Activated CD4-positive, alpha-beta T cell treated with anti-CD3 and anti-CD28 coated beads, Interleukin-2, amount 50 U/mL, for 48 hours (primary cell): ENCODE data around the gene ATP13A2.
A peak's percentile ranks its signal among the peaks of the same experiment; 100 is the strongest.

Source experiments
- DNase-seq, 2 experiments: peaks; one replicate each; pipeline ENCODE4 v3.0.0-alpha.2; 2020

The ATP13A2 gene

DNA sequence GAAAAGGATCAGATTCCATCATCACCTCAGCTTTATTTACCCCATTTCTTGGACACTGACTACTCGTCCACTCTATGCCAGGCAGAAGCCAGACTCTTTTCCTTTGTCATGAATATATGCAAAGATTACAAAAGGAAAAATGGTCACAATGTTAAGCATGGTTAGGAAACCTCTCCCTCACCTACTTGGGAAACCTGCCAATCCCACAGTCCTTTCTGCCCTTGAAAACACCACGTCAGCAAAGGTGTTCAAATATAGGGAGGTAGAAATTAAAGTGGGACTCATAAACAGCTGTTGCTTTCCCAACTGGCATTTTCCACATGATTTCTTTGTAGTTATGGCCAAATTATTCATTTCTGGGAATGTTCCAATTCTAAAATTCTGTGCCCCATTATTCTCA lies 16.2 kb upstream of the ATP13A2 start:
- DNase-seq: no peak

DNA sequence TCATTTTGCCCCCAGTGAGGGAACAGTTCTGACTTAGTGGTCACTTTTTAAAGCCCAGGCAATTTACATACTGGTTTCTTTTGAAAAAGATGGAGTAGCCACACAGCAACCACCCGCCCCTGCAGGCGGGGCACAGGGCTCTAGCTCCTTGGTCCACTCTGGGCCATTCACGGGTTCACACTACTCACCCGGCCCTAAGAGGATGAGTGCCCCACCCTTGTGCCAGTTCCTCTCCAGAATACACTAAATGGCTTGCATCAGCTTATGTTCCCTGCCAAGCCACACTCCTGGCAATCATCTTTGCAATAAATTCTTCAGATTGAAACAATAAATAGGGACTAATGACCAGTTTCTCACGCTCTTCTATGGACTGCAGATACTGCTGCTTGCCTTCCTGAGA lies 15.7 kb upstream of the ATP13A2 start:
- no peak for DNase-seq

DNA sequence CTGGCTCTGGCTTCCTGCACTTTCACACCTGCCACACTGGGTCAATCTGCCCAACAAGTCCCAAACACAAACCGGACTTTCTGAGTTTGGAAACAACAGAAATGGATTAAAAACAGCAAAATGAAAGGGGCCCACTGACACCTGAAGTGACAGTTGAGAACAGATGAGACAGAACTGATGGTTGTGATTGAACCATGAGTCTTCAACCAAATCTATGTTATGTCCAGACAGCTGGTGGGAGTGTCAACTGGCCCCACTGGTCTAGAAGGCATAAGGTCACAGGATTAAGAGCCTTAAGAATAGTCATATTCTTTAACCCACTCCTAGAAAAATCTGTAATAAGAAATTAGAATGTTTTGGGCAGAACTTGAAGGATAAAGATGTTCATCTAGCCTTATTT lies 13.0 kb upstream of the ATP13A2 start:
- DNase-seq: no peak

DNA sequence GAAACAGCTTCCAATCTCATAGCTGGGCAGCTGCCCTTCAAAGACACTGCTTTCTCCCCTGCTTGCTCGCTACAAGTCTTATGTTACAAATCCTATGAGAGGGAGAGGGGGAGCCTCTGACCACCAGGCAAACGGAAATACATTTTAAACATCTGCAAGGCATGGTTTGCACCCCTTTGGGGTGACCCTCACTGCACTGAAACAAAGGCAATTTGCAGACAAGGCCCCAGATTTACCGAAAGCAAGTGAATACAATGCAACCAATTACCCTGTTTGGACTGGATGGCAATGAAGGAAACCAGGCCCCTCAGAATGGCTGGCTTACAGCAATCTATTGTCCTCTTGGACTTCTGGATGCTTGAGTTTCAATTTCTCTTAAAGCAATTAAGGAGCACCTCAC lies 11.8 kb upstream of the ATP13A2 start:
- no peak for DNase-seq

DNA sequence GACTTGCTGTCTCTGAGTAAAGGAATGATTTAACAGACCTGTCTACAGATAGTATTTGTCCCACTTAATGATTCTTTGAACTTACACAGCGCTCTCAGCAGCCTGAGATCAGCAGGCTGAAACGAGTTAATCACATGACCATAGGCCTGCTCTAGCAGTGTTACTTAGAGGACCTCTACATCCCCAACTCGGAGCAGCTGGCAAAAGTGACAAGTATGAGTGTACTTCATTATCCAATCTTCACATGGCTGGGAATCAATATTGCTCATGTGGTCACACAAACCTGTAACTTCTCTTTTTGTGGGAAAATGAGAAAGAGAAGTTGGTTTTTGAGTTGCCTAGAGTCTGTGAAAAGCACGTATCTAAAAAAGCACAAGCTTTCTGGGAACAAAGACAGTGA lies 11.4 kb upstream of the ATP13A2 start:
- no peak for DNase-seq

DNA sequence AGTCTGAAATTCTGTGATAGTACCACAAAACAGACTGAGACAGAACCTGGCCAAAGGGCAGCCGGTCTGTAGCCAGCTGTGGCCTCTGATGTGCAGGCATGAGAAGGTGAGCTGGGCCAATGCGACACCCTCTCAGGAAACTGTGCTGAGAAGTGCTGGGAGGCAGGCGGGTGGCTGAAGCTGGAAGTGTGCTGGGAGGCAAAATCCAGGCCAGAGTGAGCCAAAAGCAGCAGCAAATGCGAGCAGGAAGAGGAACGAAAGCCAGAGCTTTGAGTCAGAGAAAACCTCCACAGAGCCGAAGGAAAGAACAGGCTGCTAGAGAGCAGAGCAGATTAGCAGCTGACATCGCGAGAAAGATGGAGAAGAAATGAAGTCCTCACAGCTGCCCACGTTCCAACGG lies 10.2 kb upstream of the ATP13A2 start:
- no peak for DNase-seq

DNA sequence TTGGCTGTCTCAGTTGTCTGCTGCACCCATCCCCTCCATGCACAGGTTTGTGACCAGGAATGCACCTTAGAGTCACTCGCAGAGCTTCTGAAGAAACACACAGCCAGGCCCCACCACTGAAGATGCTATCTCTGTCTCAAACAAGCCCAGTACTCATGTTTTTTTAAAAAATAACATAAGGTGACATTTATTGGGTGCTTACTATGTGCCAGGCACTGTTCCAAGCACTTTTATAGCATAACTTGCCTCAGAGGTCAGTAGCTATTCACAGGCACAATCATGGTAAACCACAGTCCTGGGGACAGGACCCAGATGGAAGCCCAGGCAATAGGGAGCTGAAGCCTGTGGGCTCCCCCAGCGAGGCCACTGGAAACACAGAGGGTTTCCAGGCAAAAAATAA lies 8.8 kb upstream of the ATP13A2 start:
- DNase-seq: no peak

GRCh38 chr1:17018849-17019248 lies 7.1 kb upstream of the ATP13A2 start:
- DNase-seq: no peak

DNA sequence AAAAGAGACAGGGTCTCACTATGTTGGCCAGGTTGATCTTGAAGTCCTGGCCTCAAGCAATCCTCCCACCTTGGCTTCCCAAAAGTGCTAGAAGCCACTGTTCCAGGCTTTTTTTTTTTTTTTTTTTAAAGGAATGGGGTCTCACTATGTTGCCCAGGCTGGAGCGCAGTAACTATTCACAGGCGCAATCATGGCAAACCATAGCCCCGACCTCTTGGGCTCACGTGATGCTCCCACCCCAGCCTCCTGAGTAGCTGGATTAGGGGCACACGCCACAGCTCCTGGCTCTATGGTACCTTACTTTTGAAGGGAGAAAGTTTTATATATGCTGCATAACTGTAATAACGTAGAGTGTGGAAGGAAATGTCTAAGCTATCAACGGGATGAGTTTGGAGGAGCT lies 5.7 kb upstream of the ATP13A2 start:
- DNase-seq: no peak

DNA sequence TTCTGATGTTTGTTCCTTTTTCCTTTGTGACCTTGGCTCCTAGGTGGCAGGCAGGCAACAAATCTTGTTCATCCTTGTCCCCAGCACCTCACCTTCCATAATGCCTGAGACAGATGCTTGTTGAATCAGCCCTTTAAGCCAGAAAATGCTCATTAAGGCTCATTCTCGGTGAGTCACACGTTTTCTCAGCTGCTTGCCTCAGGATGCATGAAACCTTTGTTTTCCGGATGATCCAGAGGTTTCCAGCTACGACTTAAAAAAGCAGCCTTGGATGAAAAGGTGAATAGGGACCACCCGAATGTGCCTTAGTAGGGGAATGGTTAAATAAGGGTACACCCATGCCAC lies 4.6 kb upstream of the ATP13A2 start:
- DNase-seq: no peak

DNA sequence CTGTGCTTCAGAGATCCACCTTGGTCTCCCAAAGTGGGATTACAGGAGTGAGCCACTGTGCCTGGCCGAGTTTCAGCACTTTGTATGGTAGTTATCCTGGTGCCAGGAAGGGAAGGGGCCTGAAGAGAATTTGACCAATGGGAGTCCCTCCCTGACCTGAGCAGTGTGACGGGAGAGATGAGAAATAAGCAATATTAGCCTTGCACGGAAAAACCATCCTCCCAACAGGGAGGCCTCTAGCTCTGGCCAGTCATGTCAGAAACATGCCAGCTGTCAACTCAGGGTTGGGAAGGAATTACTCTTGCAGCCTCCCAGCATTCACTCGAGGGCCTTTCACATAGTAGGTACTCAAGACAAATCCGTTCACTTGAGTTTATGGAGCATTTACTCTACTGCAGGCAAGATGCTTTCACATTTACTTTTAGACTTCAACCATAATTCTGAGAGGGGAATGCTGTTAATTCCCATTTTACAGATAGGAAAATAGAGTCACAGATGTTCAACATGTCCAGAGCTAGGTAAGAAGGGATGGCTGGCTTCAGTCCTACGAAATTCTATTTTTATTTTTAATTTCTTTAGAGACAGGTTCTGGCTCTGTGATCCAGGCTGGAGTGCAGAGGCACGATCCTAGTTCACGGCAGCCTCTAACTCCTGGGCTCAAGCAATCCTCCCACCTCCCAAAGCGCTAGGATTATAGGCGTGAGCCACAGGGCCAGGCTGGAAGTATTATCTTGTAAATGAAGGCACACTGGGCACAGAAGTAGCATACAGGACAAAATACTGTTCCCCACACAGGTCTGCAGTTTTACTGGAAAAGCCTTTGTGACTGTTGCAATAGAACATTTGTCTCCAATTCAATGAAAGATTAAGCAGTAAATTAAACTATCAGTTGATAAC lies 3.2 kb upstream of the ATP13A2 start:
- DNase-seq: no peak

DNA sequence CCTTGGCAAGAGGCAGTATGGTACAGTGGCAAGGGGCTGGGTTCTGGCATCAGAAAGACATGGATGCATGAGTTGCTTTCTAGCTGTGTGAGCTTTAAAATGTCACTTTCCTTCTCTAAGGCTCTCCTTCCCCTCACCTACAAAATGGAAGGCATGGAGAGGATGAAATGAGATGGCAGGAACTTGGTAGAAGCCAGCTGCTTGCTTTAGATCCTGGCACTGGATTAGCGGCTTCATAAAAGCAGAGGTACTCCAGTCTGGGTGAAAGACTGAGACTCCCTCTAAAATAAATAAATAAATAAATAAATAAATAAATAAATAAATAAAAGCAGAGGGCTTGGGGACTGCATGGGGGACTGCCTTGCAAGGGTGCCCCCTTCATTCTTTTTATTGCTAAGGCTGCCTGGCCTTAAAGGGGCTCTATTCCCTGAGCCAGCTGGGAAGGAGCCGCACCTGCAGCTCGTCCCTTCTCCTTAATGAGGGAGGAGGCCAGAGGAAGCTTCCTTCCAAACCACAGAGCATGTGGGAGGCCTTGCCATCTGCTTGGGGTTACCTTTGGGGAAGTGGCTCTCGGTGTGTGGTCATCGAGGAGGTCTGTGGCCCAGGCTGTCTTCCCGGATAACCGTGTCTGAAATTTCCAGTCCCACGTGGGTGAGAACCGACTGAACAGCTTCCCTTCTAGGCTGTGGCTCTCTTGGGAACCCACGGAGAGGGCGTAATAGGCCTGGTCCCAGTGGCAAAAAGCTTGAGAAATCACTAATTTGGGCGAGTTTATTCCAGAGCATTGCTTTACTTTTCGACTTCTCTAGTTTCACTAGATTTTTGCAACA lies 2.0 kb upstream of the ATP13A2 start:
- DNase-seq: no peak

- no peak for DNase-seq
Measured at GRCh38 chr1:17012775-17013490, 1.2 kb upstream of the ATP13A2 start.

DNA sequence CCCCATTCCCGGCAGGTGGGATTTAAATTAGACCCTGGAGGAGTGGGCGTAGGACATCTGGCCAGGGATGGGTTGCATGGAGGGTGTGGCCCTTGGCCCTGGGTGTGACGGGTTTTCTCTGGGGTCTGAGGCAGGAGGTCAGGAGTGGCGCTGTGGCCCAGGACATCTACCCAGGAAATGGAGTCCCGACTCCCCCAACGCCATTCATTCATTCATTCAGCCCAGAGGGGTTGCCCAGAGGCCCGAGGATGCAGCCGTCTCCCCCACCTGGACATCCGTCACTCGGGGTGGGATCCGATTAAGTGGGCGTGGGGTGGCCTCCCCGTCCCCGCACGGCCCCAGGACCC lies 663 bp downstream of the ATP13A2 start:
- peak in 1 of 2 experiments; percentile 5 for DNase-seq

DNA sequence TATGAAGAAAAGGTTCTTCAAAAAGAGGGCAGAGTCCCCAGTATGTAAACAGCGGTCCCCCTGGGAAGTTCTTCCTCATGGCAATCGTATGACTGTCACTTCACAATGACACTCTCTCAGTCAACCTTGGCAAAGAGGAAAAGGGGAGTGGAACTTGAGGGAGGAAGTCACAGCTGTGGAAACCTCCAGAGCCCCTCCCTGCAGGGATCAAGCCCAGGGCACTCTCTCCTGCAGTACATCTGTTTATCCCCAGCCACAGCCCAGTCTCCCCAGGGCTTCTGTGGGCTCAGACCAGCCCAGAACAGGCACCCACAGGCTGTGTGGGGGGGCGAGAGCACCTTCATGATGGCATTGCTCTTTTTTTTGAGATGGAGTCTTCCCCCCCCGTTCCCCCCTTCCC lies 2.0 kb downstream of the ATP13A2 start:
- no peak for DNase-seq

- no peak for DNase-seq
Measured at GRCh38 chr1:17008208-17008855, 3.4 kb downstream of the ATP13A2 start.

- DNase-seq: no peak
Measured at GRCh38 chr1:17007121-17007520, 4.6 kb downstream of the ATP13A2 start.

GRCh38 chr1:17005365-17005740 lies 6.4 kb downstream of the ATP13A2 start:
- no peak for DNase-seq

DNA sequence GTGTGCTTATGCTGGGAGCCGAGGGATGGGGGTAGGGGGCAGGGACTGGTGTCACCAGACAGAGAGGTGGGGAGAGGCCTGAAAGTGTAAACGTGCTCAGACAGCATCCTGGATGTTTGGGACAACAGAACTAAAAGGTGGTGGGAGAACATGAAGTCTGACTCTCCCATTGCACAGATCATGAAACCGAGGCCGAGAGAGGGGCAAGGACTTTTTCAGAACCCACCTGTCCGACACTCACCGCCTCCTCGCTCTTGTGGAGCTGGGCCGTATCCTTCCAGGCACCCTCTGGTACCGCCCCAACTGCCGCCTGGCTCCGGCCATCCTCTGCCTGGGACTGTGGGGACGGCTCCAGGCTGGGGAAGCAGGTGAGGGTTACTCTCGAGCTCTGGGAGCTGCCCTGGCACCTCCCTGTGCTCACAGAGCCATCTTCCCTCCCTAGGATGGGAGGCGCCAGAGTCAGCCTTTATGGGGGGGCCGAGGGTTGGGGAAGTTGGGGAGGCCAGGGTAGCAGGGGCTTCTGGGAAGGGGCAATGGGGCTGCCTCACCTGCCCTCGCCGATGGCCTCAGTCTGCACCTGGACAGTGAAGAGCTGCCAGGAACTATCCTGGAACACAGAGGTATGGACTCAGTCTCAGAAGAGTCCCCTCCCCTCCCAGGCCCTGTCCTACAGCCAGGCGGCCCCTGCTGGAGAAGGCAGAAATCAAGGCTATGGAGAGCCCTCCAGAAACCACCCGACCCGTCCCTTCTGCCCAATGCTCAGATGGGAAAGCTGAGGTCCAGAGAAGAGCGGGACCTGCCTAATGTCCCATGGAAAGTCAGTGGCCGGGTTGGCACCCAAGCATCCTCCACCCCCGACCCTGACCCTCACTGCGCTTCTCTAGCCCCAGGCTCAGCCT lies 7.0 kb downstream of the ATP13A2 start:
- no peak for DNase-seq

GRCh38 chr1:17002524-17002902 lies 9.2 kb downstream of the ATP13A2 start:
- DNase-seq: no peak

GRCh38 chr1:17001760-17002523 lies 9.8 kb downstream of the ATP13A2 start:
- no peak for DNase-seq
